GM23248 (cell line): Measurements from ENCODE around the gene RIPOR3.

Source experiments
- EZH2 ChIP-seq: fragments of 200-600 bp; sonication (generic); IDR thresholded peaks from 2 replicates; pipeline ENCODE4 v1.6.1; 2018; ENCODE audit warnings: antibody characterized with exemption, mild to moderate bottlenecking; ENCODE audit not compliant: insufficient read depth, poor library complexity, severe bottlenecking
- EZH2phosphoT487 ChIP-seq: fragments of 200-600 bp; sonication (generic); IDR thresholded peaks from 2 replicates; pipeline ENCODE4 v1.6.1; 2018; ENCODE audit warnings: antibody characterized with exemption, moderate library complexity, mild to moderate bottlenecking, low read depth; ENCODE audit not compliant: insufficient read depth

DNA sequence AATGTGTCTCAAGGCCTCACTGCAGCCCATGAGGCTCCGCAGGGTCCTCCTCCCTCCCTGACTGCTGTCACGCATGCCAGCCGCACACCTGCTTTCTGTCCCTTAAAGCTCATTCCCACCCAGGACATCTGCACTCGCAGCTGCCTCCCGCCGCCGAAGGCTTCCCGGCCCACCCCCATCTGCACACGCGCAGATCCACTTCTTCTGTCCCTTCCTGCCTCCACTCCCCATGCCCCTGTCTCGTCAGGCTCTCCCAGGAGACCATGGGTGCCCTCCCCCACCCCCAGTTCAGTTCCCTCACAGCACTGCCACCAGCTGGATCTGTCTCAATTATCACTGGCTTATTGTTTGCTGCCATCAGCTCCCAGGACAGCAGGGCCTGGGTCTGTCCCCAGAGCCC, 63.0 kb downstream of the RIPOR3 start:
- TF ChIP-seq EZH2phosphoT487 (no peak), EZH2 (no peak)
